NCI-H460 (cell line): ENCODE measurements around the gene GNA12. TPM values are rescaled to one million over a fixed set of nuclear protein-coding genes. Genes with fewer than 3 reads are reported as not detected.

Experiments
- DNase-seq: peaks from one replicate; pipeline ENCODE4 v3.0.0-alpha.2; 2016; ENCODE audit warnings: low read depth; ENCODE audit errors: extremely low read depth
- total RNA-seq: library from RNA; depleted of rRNA; stranded (reverse); fragments of >200 nt; shearing (Covaris generic); gene quantifications from 2 replicates; pipeline ENCODE4 v1.2.3, GENCODE V29; 2014

Gene GNA12
- total RNA-seq, 1 experiment from 2014 or later: 18.3 TPM

DNA sequence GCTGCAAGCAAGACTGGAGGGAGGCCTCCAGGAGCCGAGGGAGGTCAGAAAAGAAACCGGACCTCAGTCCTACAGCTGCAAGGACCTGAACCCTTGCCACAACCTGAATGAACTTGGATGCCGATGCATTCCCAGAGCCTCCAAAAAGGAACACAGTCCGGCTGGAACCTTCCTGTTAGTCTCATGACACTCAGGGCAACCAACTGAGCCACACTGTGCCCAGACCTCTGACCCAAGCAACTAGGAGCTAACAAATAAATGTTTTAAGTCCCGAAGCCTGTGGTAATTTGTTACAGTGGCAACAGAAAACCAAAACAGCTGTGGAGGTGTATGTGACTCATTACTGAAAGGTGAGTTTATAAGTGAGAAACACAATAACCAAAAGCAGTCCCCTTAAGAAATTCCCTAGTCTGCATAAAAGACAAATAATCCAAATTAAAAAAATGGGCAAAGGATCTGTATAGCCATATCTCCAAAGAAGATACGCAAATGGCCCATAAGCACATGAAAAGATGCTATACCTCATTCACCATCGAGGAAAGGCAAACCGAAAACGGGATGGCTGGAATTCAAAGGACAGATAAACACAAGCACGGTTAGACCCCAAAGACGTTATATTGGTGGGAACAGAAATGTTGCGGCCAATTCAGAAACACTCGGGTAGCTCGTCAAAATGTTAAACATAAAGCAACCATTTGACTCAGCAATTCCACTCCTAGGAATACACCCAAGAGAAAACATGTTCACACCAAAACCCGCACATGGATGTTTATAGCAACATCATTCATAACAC, 24.8 kb downstream of the GNA12 start:
- DNase-seq: no peak

DNA sequence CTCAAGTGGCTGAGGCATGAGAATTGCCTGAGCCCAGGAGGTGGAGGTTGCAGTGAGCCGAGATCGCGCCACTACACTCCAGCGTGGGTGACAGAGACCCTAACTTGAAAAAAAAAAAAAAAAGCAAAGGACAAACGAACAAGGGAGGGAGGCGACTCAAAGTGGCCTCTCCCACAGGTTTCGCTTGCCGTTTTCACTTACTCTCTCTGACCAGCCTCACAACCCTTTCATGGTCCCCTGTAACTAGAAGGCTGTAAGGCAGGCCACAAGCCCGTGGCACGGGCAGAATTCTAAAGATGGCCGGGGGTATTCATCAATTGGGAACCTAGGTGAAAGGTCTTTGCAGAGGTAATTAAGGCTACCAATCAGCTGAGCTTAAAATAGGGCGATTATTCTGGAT, 25.5 kb downstream of the GNA12 start:
- DNase-seq: no peak

GRCh38 chr7:2818121-2818520, 26.0 kb downstream of the GNA12 start:
- no peak for DNase-seq

DNA sequence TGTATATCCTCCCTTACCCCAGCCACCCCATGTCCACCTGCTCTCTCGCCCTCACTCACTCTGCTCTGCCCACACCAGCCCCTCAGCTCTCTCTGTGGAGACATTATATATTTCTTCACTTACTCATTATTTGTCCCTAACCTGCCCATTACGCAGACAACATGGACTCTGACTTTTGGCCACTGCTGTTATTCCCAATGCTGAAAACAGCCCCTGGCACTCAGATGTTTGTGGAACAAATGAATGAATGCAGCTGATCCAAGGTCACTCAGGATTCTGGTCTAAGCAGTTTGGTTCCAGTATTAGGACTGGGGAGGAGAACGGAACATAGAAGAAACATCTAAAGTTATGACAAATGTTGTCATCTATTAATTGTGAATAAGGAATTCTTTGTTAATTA, 26.7 kb downstream of the GNA12 start:
- DNase-seq: no peak

DNA sequence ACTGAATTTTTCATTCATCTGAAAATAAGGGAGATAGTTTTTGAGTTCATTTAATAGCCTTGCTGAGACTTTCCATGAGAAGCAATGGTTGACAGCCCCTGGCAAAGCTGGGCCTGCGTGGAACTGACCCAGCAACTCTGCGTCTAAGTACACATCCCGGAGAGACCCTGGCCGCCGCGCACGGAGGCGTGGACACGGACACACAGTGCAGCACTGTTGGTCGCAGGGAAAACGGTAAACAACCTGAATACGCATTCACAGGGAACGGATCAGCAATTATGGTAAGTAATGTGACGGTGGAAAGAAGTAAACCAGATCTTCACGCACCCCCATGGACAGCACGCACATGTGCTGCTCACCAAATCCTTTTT, 28.2 kb downstream of the GNA12 start:
- no peak for DNase-seq

- DNase-seq: no peak
These were observed 28.9 kb downstream of the GNA12 start for GRCh38 chr7:2814946-2815874.

DNA sequence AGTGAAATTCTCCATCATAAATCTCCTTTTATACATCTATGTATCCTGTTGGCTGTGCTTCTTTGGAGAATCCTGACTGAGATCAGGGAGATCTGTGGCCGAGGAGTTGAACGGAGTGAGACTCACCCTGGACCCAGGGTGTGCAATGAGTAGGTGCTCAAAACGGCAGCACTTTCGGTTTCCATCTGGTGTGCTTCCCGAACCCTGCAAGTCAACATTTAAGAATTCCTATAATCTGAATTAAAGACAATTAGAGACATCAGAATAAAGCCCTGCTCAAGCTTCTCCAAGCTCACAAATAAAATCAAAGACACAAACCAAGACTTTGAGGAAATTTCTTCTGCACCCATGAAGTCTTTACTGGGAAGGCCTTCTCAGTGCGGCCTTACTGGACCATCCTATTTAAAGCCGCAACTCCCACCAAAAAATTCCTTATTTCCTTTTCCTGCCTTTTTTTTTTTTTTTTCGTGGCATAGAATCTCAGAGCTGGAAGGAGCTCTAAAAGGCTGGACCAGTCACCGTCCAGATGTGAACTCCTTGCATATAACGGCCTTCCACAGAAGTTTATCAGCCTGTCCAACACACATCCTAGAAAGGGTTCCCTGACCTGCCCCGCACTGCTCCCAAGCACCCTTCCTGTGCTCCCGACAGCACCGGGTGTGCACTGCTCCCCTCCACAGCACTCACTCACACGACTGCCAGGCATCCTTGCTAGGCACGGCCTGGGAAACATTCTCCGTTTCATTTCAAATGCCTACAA, 29.7 kb downstream of the GNA12 start:
- no peak for DNase-seq

- no peak for DNase-seq
These were observed 30.5 kb downstream of the GNA12 start for GRCh38 chr7:2813350-2814185.

DNA sequence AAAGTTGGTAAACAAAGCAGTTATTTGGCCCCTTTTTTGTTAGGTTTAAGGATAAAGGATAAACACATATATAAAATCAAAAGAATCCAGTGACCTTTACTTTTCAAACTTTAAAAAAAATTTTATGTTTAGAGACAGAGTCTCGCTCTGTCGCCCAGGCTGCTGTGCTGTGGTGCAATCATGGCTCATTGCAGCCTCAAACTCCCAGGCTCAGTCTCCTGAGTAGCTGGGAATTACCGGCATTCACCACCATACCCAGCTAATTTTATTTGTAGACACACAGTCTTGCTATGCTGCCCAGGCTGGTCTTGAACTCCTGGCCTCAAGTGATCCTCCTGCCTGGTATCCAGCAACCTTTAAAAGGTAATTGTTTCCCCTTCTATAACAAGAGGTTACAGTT, 31.3 kb downstream of the GNA12 start:
- no peak for DNase-seq

DNA sequence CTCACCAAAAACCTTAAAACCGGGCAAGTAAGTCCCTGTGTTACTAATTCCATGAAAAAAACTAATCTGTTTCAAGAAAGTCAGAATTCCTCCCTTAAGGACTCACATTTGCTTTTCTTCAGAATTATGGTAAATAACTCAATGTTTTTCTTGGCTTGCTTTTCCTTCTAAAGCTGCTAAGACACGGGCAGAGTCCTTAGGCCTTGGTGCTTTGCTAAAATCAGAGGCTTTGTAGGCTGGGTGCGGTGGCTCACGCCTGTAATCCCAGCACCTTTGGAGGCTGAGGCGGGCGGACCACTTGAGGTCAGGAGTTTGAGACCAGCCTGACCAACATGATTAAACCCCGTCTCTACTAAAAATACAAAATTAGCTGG, 32.0 kb downstream of the GNA12 start:
- DNase-seq: no peak

DNA sequence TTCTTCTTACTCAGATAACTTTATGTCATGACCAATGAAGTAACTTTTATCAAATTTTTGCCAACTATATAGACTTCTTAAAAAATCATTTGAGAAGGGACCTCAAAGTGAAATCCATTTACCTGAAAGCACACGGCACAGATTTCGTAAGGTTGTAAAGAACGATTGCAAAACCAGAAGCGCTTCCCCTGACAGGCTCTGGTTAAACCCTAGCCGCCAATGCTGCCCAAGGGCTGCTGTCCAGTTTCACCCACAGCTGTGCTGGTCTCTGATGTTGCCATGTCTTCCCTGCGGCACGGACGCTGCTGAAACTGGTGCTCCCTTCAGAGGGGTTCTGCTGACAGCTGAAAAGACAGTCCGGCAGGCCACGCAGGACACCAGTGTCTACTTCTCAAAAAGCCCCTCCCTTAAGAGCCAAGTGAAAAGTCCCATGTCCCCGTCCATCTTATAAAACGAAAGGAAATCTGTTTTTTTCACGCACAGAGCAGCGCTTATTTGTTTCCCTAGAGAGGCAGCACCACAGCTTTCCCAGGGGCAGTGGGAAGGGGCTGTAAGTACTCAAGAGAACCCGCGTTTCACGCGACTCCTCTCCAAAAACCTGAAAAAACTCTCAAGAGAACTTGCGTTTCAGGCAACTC, 32.5 kb downstream of the GNA12 start:
- DNase-seq: no peak

DNA sequence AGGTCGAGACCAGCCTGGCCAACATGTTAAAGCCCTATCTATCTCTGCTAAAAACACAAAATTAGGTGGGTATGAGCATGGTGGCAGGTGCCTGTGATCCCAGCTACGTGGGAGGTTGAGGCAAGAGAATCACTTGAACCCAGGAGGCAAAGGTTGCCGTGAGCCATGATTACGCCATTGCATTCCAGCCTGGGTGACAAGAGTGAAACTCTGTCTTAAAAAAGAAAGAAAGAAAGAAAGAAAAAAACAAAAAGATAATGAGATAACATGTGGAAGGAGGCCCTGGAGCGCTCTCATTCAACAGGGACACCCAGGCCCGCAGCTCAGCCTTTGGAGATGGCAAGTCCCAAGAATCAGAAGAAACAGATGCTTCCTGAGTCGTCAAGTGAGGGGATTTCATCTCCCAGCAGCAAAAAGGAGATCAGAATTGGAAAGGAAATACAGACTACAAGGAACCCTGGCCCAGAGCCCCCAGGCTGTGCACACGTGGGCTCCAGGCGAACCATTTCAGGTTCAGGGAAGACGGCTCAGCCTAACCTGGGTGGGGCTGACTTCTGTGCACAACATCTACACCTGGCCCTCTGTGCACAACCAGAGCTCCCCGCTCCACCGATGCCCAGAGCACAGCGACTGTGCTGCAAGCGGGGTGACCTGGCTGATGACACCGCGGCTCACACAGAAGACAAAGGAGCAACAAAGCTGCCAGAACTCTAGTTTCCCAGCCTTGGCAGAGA, 33.3 kb downstream of the GNA12 start:
- no peak for DNase-seq

DNA sequence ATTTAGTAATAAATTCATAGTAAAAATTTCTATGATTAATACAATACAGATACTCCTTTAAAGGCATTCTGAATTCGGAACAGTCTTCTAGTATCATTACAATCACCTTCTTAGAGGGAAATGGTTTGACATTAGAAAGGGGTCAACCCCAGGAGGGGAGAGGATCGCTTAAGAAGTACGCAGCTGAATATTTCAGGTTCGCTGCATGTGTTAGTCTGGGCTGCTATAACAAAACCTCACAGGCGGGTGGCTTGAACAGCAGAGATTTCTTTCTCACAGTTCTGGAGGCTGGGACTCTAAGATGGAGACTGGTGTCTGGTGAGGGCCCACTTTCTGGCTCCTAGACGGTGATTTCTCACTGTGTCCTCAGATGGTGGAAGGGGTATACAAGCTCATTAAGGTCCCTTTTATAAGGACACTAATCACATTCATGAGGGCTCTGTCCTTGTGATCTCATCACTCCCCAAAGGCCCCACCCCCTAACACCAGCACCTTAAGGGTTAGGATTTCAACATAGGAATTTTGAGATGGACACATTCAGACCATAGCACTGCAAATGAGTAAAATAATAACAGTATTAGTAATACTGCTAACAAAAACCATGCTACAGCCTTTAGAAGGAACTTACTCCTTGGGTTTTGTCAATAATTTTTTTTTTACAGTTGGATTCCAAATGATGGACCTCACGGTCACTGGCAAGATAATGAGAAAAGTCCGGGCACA, 34.0 kb downstream of the GNA12 start:
- DNase-seq: no peak

- DNase-seq: no peak
These were observed 35.0 kb downstream of the GNA12 start for GRCh38 chr7:2808891-2809665.

DNA sequence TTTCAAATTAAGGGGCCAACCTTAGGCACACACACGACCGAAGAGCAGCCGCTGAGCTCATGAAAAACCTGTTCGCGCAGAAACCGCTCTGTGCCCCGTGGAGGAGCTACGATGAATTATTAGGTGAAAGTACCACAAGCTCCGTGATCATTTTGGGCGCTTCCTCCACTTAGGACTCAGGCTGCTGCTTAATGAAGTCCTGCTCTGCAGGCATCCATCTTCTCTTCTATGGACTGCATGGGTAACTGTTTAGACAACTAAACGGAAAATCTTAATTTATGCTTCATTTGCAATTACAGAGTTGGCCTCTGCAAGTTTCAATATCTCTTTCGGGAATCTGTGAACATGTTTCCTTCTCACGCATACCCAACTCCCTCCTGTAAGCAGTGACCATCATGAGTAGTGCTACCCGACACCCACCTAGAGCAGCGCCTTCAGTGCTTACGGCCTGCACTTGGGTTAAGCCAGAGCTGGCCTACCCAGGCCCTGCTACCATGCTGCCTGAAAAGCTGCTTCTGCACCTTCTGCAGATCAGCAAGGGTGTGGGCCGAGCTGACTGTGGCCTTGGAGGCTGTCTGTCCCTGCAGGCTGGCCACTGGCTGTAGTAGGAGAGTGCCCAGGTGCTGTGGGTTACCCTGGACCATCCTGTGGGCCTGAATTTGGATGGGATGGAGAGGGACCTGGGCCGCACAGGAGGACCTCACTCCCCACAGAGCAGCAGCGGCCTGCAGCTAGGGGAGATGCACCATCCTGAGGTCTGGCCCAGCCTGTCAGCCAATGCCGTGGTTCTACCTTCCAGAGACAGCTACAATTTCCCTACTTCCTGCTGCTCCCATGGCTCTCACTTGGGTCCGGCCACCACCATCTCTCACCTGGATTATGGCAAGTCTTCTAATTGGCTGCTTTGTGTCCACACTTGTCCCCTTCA, 36.0 kb downstream of the GNA12 start:
- no peak for DNase-seq

- DNase-seq: no peak
These were observed 36.7 kb downstream of the GNA12 start for GRCh38 chr7:2807460-2807844.

DNA sequence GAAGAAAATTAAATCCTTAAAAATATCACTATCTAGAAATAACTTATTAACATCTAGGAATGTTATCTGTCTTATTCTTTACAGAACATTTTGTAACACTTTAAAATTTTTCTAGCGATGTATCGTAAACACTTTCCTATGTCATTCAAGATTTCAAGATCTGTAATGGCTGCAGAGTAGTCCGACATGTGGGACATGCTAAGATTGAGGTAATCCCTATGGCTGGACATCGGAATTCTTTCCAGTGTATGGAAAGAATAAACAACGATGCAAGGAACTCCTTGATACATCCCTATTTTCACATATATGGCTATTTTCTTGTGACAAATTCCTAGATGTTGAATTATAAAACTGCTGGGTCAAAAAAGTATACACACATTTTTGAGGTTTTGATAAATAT, 37.5 kb downstream of the GNA12 start:
- DNase-seq: no peak
